Inflammatory macrophage treated with lipopolysaccharide for 4 hours (primary cell): ENCODE measurements around the gene GLI3.
"Not testable (repeated sequence)": the region's sequence is repeated elsewhere in the genome, so short reads cannot be mapped to it uniquely, and the experiment has no call there.

Source experiments
- DNase-seq: peaks from one replicate; pipeline ENCODE4 v3.0.0-alpha.2; 2020

The GLI3 gene

DNA sequence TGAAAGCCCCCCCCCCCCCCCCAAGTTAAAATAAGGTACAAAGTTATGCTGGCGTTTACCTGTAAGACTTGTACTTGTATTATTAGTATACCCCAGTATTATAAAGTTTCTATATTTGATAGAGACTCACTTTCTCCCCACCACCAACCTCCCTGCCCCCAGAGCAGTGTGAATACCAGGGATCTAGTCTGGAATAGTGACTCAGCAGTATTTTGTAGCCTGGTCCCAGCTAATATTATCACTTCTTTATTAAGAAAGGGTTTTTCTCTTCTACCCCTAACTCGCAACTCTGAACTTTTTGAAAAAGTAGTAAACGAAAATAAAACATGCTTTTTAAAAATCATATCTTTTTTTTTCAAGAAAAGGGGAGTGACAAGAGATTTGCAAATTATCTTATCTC is 26.7 kb downstream of the GLI3 start:
- DNase-seq, result no peak

DNA sequence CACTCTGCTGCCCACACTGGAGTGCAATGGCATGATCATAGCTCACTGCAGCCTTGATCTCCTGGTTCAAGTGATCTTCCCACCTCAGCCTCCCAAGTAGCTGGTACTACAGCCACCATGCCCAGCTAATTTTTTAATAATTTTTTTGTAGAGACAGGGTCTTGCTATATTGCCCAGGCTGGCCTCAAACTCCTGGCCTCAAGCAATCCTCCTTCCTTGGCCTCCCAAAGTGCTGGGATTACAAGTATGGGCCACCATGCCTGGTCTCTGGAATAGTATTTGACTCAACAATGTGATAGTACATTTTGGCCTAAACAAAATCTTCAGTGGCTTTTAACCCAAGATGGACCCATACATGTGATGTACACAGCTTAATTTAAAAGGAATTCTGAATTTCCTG is 27.9 kb downstream of the GLI3 start:
- not testable (repeated sequence) for DNase-seq

DNA sequence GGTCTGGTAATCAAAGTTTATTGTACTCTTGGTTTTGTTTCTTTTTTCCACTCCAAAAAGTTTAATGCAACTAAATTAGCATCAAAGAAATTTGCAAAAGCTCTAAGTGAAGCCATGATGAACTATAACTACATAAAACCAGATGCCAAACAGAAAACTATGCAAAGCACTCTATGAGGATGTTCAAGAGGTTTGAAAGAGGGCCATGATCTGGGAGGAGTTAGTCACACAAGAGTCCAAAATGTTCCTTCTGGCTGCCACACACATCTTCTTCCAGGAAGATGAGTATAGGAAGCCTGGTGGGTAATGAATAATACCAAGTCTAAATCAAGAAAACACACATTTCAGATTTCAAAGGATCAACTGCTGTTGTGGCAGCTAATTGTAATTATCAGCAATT is 28.4 kb downstream of the GLI3 start:
- no peak for DNase-seq

DNA sequence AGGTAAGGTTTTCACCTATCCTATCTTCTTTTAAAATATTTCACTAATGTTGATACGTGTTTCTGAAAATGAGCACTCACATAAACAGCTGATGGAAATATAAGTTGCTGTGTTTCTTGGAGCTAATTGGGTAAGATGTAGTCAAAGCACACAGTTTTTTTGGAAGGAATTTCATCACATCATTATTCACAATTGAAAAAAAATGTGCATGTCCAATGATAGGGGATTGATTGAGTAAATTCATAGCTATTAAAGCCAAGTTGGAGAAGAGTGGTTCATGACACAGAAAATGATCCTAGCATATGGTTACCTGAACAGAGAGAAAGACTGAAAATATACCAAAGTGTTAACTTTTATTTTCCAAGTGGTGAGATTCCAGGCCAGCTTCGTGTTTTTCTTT is 29.6 kb downstream of the GLI3 start:
- DNase-seq, result no peak

DNA sequence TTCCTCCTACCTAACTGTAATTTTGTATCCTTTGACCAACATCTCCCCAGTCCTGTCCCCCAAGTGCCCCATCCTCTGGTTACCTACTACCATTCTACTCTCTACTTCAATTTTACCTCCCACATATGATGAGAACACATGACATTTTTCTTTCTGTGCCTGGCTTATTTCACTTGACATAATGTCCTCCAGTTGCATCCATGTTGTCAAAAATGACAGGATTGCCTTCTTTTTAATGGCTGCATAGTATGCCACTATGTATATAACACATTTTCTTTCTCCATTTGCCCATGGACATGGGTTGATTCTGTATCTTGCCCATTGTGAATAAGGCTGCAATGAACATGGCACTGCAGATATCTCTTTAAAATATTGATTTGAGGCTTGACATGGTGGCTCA is 33.7 kb downstream of the GLI3 start:
- DNase-seq, result no peak

DNA sequence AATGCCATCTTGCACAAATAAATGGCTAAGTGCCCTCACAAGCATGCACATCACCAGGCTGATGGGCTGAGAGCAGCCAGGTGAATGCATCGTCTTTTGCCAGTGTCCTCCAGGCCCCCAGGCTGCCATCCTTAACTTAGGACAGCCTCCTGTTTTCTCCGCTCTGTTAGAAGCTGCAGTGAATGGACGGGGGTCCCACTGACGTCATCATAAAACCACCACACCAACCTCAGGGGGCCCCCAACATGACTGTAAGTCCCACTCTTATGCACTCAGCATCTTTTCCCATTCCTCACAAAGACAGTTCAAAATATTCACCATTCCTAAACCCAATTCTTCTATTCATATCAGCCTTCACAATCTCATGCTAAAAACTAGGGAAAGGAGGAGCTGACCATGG is 34.4 kb downstream of the GLI3 start:
- DNase-seq, result no peak

DNA sequence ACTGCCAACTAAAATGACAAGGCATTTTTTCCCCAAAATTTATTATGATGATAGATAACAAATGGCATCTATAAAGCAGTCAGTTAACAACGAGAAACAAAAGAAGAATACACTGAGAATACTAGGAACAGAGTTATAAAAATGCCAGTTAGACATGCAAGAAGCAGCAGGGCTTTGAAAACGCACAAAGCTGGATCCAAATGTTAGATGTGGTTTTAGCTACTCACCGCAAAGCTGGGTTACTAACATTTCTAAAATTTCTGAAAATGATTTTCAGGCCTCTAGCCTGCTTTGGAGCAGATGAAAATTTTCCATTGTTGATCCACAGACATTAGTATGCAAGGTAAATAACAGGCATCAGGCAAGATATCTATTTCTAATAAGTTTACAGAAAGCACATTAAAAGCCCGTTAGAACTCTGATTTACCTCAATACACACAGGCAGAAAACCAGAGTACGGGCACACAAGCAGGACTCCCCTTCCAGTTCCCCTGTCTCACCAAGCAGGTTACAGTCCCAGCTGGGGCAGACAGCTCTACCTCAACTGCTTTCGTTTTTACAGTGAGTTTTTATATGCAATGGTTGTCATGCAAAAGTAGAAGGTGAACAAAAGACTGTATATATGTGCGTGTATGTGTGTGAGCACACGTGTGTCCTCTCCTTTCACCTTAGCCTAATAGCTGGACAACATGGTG is 37.9 kb downstream of the GLI3 start:
- no peak for DNase-seq

DNA sequence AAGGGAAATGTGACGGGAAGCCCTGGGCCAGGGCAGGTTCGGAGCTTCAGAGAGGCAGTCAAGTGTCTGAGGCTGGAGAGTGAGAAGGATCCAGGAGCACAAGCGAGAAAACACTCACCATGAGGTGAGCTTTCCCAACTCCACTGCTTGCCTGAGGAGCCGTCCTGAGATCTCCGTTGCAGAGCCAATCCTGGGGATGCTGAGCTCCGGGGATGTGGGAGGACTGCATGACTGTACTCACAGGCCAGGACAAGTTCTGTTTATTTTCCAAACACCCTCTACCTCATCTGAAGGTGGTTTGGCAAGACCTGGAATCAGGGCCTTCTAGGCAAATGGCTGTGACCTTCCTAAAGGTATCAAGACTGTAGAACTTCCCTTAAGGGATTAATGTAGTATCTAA is 38.7 kb downstream of the GLI3 start:
- no peak for DNase-seq

DNA sequence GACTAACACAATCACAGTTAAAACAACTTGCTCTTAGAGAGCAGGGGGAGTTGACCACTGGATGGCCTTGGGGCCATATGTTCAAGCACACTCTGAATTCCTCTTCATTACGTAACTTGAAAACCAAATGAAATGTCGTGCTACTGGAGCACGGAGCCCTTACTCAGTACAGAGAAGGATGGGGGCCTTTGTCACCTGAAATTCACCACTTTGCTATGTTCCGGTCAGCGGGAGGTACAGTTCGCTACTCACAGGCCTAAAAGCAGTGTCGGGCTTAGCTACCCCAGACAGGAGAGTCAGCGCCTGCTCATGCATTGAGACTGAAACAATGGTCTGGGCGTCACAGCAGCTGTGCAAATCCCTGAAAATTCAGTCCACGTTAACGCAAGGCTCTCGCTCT is 39.6 kb downstream of the GLI3 start:
- no peak for DNase-seq

DNA sequence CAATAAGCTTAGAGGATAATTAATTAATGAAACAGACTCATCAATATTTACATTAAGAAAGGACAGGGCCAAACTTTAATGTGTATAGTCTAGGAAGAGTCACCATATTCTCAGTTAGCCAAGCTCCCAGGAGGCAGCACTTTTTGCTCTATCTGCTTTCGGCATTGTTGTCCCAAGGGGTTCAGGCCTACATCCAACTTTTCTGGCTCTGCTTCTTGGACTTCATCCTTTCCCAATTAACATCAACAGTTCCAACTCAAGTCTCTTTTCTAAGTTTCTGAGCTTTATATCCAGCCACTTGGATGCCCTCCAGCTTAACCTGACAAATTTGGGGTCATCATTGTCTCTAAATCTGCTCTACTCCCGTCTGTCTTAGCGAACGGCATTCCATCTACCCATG is 42.8 kb downstream of the GLI3 start:
- no peak for DNase-seq

DNA sequence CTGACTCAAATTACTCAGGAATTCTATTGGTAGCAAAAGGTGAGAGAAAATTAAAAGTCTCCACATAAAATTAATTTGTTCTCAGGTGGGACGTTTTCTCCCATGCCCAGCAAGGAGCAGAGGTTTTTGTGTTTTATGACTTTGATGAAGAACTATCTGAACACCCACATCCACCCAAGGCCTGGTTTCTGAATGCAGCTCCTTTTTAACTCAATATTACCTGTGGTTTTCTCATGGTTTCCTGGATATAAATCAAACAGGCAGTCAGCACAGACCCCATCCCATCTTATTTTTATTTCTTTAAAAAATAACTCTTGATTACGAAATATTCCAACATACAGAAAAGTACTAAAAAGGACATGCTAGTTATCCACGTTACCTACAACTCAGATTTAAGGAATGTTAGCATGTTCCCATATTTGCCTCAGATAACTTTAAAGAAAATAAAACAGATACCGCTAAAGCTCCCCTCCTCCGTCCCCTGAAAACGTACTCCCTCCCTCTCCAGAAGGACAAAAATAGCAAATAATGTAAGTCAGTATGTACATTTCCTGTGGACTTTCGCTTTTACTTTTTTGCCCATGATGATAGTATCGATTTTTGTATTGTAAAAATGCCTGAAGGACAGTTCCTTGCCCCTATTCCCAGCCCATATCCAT is 43.4 kb downstream of the GLI3 start:
- no peak for DNase-seq

DNA sequence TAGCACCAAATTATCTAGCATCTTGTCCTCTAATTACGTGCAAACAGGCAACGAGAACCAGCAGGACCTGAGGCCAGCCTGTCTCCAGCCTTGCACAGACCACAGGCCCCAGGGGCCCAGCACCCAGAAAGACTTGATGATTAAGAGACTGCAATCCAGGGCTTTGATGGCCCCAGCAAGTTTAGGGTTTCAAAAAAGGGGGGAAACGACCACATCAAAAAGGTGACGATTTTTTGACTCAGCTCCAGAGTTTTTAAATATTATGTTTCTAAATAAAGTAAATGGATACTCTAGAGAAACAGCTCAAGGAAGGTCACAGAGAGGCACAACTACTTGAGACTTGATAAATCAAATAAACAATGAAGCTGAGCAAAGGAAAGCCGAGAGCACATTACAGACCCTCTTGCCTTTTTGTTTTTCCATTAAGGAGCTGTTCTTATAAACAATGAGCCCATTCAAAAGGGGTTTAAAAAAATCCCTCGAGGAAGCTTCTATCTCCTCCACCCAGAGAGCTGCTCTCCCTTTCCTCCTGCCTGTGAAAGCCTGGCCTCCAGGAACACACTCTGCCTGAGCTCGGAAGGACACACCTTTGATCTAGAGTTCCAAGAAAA is 44.1 kb downstream of the GLI3 start:
- no peak for DNase-seq

DNA sequence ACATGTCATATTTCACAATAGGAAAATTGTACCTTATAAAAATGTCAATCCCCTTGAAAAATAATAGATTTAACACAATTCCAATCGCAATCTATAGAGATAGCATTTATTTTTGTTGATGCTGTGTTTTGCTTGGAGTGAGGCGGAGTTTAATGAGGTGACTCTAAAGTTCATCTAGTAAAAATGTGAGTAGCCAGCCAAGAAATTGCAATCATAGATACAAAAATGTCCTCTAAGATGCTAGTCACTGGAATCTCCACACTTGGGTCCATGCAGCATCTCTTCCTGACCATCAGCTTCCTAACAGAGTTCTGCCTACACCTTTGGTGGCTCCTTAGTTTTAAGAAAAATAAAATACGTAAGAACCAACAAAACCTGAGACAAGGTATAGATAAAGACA is 44.9 kb downstream of the GLI3 start:
- no peak for DNase-seq

DNA sequence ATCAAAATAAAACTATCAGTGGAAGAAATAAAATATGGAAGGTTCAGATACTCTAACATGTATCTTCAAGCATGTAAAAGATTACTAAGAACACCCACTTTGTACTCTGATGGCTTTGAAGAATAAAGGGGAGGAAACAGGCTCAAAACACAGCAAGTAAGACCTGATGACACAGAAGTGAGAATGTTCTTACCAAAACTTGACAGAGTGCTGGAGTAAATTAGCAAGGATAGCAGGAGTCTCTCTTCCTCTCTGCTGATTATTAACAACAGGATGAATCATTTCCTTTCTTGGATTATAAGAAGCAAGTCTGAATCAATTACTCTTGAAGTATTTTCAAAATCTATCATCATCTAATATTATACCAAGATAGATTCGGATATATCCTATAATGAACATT is 47.5 kb downstream of the GLI3 start:
- DNase-seq, result no peak

DNA sequence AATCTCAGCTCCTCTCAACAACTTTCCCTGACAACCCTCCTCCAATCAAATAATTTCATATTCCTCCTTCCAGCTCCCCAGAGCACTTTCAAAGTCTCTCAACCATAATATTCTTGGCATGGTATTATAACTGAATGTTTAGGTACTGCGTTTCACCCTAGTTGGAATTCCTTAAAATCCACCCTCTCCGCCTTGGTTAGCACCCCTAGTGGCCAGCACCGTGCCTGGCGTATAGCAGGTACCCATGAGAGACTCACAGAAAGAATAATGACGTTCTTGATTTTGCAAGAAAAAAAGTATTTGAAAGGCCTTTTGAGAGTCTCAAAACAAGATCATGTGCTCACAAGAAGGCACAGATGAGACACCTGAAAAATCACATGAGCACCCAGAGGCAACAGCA is 50.9 kb downstream of the GLI3 start:
- no peak for DNase-seq

DNA sequence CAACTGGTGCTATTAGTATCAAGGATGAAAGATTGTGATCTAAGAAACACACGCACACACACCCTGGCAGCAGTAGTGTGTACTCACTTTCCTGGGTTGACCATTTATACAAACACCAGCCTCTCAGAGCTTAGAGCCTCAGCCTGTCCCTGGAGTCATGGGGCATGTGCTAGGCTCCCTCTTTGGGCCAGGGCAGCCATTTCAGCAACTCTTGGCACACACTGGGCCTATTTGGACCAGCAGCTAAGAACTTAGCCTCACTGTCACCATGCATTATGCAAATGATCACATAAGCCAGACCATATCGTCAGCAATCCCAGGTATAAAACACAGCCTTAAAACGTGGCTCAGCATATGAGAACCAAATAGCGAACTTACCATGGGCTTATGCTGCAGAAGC is 51.3 kb downstream of the GLI3 start:
- no peak for DNase-seq

DNA sequence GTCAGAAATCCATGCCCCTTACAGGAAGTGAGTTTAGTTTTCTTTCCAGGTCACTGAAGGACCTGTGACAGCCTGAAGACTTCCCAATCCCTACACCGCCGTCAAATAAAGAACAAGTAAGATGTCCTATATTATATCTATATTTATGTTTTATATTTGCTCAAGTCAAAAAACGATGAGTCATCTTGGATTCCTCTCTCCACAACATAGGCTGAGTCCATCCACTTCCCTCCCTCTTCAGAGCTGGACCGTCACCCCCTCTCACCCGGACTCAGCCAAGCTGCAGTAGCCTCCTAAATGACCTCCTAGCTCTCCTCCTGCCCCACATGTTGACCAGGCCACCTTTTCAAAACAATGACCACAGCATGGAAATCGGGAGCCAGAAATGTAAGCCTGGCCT is 53.5 kb downstream of the GLI3 start:
- no peak for DNase-seq

DNA sequence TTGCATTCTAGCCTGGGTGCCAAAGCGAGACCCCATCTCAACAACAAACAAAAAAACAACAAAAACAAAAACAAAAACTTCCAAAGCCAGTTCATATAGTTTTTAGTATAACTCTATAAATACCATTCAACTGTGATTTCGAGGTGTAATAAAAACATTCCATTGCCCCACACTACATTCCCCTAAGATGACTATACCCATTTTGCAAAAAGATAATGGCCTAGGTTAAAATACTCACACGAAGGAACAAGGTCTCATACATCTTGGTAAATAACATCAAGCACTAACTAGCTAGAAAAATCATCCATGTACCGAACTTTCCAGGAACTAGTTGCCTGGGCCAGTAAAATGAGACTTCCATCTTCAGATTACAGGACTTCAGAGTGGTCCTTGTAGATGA is 55.4 kb downstream of the GLI3 start:
- DNase-seq, result no peak

DNA sequence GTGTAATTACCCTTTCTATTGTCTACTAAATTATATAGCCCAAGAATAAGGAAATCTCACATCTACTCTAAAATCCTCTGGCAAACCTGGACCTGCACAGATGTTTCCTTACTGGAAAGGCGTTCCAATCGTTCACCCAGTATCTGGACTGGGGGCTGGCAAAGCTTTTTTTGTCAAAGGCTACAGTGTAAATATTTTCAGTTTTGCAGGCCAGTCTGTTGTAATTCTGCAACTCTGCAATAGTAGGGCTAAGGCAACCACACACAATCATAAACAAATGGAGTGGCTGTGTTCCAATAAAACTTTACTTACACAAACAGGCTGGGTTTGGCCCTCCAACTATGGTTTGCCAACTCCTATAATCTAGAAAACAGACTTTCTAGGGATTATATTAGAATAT is 56.2 kb downstream of the GLI3 start:
- DNase-seq, result no peak

DNA sequence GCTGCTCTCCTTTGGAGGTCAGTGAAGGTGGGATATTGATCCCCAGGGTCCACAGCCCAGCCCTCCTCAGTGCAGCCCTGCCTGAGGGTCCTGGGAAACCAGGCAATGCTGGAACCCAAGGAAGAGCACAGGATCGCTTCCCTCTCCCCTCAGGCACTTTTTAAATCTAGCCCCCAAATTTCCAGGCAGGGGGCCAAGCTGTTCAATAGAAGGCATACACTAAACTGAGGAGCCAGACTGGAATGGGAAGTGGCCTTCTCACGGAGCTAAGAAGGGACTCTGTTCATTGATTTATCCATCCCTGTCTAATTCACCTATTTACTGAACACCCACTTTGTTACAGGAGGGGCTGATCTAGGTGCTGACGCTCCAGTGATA is 60.3 kb downstream of the GLI3 start:
- no peak for DNase-seq

DNA sequence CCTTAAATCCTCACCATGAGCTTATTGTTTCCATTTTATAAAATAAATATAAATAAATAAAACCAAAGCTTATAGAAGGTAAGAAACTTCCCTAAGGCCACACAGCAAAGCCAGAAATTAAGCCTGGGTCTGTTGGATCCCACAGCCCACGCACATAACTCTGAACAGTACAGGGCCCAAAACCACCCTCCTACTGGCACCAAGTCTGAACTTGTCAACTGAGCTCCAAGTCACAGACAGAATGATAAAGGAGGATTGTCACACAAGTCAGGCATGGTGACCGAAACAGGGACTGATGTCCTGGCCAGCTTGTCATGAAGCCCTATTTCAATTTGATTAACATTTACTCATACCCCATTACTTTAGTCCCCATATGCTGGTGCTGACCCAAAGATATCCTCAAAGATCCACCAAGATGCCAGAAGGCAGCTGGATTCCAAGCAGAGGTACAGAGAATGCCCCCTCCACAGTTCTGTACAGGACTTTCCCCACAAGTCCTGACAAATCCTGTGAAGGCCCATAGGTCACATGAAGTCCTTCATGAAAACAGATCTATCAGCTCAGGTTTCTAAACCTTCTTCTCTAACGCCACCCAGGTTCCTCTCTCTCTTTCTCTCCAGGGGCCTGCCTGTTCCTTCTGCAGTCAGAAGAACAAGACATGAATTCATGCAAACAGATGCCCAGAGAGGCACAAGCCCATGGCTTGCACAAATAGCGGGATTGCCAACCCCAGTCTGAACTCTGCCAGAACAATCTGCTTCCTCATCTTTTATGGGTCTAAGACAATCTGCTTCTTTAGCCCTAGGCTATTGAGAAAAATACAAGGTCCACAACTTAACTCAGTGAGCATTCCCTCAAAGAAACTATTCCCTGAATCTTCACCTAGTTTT is 60.9 kb downstream of the GLI3 start:
- DNase-seq, result no peak

DNA sequence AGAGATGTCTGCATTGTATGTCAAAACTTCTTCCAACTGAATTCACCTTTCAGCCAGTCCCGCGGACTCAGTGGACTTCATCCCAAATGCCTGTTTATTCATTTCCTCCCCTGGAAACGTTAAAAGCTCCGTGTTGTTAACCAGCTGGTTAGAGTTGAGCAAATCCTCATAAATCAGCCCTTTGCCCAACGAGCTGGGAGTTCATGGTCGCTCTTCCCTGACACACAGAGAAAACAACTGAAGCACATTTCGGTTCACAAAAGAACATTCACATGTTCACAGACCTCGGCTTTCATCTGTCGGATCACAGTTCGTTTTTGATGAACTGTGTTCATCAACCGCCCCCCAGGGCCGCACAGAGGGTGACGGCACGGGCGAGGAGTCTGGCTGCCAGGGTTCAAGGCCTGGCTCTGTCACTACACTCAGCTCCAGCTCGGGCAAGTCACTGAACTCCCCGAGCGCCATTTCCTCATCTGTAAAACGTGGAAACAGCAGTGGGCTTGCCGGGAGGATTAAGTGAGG is 62.6 kb downstream of the GLI3 start:
- DNase-seq, result no peak

DNA sequence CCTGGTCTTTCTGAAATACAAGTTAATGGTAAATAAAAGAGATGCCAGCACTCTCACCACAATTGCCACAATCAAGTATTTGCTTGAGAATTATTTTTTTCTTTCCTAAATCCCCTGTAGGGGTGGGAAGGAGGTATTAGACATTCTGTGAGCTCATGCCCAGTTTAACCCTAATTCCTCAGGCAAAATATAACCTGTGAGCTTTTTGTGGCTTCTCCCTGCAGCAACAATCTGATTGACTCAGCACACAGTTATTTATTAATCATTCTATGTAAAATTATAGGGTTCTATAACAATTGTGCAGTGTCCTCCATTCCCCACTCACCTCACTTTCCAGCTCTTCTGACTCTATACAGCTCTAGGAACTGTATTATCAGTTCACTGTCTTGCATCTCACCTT is 66.3 kb downstream of the GLI3 start:
- no peak for DNase-seq

DNA sequence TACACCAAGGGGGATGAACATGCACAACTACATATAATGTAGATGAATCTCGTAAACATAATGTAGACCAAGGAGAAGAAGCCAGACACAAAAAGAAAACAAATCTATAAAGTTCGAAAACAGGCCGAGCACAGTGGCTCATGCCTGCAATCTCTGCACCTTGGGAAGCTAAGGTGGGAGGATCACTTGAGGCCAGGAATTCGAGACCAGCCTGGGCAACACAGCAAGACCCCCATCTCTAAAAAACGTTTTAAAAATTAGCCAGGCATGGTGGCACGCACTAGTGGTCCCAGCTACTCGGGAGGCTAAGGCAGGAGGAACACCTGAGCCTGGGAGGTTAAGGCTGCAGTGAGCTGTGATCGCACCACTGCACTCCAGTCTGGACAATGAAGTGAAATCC is 68.5 kb downstream of the GLI3 start:
- DNase-seq, result no peak
